ENCODE results near the gene AK2. TPM values are rescaled to one million over a fixed set of nuclear protein-coding genes. Genes with fewer than 3 reads are reported as not detected.

The AK2 gene
- total RNA-seq, result 88.4 and 106 TPM in 2 replicates

DNA sequence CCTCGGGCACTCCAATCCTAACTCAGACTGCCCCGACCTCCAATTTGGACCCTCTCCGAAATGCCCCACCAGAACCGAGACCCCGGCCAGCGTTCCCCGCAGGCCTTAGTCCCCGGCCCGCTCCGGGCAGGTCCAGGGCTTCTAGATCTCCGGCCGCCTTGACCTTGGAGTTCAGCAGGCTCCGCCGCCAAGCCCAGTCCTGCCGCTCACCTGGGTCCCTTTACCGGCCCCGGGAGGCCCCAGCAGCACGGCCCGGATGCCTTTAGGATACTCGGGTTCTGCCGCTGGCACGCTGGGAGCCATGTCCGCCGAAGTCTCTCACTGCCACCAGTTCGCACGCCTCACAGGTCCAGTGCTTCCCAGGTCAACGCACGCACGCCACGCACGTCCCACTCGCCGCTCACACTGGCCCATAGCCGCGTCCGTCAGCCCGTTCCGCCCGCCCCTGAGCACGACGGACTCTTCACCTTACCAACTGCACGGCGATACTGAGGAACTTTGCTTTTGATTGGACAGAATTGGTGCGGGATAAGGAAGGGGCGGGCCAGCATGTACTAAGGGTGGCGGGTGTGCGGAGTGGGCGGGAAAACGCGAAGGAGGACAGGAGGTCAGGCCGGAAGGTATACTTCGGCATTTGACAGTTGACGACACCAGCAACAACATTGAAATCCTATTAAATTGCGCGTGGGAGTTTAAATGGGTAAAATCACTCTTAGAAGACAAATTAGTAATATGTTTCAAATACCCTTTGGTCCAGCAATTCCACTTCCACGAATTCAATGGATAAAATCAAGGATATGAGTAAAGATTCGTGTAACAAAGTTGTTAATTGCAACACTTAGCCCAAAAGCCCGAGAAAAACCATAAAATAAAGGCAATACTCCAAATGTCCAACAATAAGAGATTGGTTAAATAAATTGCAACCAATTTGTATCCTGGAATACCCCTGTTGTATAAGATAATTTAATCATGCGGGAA lies at the start of gene AK2:
AK2 (minus strand) TSS at position 358 of the 978 bp plus-strand sequence; CDS start at position 303, 55 bp downstream.

DNA sequence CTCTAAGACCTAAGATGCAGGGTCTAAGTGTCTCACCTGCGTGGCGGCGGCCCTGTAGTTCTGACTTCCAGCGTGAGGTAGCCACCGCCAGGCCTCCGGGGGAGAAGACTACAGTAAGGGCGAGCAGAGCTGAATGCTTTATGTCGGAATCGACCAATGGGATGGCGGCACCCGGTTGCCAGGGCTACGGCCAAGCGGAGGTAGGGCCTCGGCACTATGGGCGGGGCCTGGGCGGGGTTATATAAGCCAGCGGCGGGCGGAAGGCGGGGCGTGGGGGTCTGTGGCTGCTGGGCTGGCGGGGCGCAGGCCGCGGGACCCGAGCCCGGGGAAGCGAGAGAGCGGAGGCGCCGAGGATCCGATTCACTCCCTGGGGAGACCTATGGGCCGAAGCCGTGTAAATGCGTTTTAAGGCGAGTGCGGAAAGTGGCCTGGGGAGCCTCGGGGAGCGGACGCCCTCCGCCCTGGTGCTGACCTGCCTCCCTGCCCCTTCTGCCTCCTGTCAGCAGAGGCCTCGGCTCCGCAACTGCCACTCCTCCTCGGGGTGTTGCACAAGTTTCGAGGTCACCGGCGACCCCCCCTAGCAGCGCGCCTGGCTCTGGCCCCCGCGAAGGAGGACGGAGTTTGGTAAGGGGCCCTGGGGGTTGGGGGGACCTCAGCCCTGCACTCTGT lies 44.3 kb upstream of the AK2 start, which contains the start of gene AZIN2:
AZIN2 (plus strand) TSS at position 269 of the 669 bp plus-strand sequence. CDS start 1,097 bp downstream, outside the sequence.

DNA sequence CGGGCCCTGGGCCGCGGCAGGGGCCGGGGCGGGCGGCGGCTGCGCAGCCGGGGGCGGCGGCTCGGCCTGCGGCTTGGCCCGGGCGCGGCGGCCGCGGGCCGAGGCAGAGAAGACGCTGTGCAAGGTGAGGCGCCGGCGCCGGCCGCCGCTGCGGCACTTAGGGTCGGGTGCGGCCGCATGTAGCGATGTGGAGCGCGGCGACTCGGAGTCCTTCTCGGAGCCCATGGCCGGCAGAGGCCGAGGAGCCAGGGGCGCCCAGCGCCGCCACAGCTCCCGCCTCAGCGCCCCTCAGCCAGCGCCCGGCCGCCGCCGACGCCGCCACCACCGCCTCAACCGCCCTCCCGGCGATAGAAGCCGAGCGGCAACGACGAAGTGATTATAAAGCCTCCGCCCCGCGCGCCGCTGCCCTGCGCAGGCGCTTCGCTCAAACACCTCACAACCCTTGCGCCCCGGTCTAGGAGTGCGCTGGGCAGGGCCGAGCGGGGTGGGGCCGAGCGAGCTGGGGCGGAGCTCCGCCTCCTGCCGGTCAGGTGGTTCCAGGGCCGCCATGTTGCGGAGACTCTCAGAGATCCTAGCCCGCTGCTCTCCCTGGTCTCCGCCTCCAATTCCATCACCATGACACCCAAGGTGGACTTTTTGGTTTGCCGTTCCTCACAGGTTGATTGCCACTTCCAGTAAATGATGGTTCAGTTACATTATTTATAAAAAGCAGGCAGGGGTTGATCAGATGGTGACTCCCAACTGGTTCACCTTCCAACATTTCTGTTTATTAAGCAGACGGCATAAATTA lies 72.0 kb downstream of the AK2 start, which contains the start of gene RNF19B:
RNF19B (minus strand) TSS at position 349 of the 790 bp plus-strand sequence; CDS start at position 225, 124 bp downstream.

Other genes with a start within 250 kb of the AK2 start
- 134 and 153 TPM in 2 replicates for gene YARS1, start 219.5 kb downstream of the AK2 start, total RNA-seq
- gene S100PBP, start 219.2 kb downstream of the AK2 start, total RNA-seq, result 17.0 and 20.4 TPM in 2 replicates
- 1.3 and 2.9 TPM in 2 replicates for gene FNDC5, start 166.0 kb downstream of the AK2 start, total RNA-seq
- not detected in 2 replicates for gene HPCA, start 150.4 kb downstream of the AK2 start, total RNA-seq
- gene TMEM54, start 135.5 kb downstream of the AK2 start, total RNA-seq, result 42.6 and 58.9 TPM in 2 replicates
- gene RNF19B, start 72.1 kb downstream of the AK2 start, total RNA-seq, result 8.9 and 11.0 TPM in 2 replicates
- gene AZIN2, start 44.3 kb upstream of the AK2 start, total RNA-seq, result 6.5 and 9.4 TPM in 2 replicates
- gene TRIM62, start 145.2 kb upstream of the AK2 start, total RNA-seq, result 4.0 and 5.0 TPM in 2 replicates
- 21.5 and 27.0 TPM in 2 replicates for gene ZNF362, start 219.6 kb upstream of the AK2 start, total RNA-seq

Measured in pericardium fibroblast (primary cell).